Motor neuron (in vitro differentiated cells): ENCODE measurements around the gene MAD1L1. TPM values are rescaled to one million over a fixed set of nuclear protein-coding genes. Genes with fewer than 3 reads are reported as not detected.

Source experiments
- ATAC-seq, 8 experiments: fragments of 200-7000 bp; cut with Tn5 transposase; replicated peaks in 6 of 8; 2 replicates each; pipeline ENCODE4 v1.8.0; 2021; ENCODE audit warnings: mild to moderate bottlenecking in 8 of 8, moderate library complexity in 8 of 8
- H3K27ac ChIP-seq, 2 donors: fragments of 250-450 bp; sonication (Bioruptor Pico); 2 replicates each; pipeline ENCODE4 v1.9.0; 2021; ENCODE audit warnings: antibody characterized with exemption in 2 of 2, mild to moderate bottlenecking in 2 of 2, moderate library complexity in 1 of 2
- H3K4me1 ChIP-seq, 2 donors: fragments of 250-450 bp; sonication (Bioruptor Pico); replicated peaks in 1 of 2; 2 replicates each; pipeline ENCODE4 v1.6.1; 2021; ENCODE audit warnings: antibody characterized with exemption in 2 of 2, mild to moderate bottlenecking in 2 of 2, moderate library complexity in 1 of 2
- H3K4me3 ChIP-seq, 5 donors: fragments of 250-450 bp; sonication (Bioruptor Pico); 2 replicates each; pipeline ENCODE4 v1.9.0; 2021; ENCODE audit warnings: antibody characterized with exemption in 5 of 5, mild to moderate bottlenecking in 5 of 5, moderate library complexity in 4 of 5
- WGBS, 10 experiments: fragments of 450-650 bp; shearing (Covaris generic); methylation state at CpG; one replicate each; pipeline ENCODE4 v1.0.0; 2022; 5-methylcytosine and 5-hydroxymethylcytosine counted together
- in situ Hi-C, 9 experiments: fragments of 400-800 bp; cut with MboI; loops; one replicate each; pipeline ENCODE4 v1.15.0; 2021; ENCODE audit warnings: low sequenced_read_pairs in 9 of 9, low pct_unique_long_range_greater_than_20kb in 2 of 9; ENCODE audit not compliant: unreplicated experiment in 9 of 9
- total RNA-seq, 8 experiments: library from RNA; unstranded; fragments of 300-600 nt; gene quantifications; 2 replicates each; pipeline versions ENCODE4 v1.2.3 to v1.2.4, GENCODE V29; 2022

Gene MAD1L1
- total RNA-seq, 8 experiments from 2014 or later = 24.0 to 68.8 (median 32.4) TPM

DNA sequence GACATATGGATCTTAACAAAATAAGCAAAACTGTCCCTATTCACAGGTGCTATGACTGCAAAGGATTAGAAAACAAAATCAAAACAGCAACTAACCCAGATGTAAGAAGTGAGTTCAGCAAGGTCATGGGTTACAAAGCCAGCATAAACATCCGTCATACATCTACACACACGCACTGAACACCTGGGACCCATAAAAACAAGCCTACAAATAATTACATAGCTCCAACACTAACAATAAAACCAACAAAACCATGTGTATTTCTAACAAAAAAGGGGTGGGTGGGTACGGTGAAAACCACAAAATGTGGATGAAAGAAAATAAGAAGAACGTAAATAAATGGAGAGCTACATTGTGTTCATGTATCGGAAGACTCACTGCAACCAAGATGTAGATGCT is 305.8 kb downstream of the MAD1L1 start:
- no peak for ATAC-seq
- 72 to 100% (median 84%) methylated on average over 2 to 5 of the region's 5 CpGs; no CpG with 5 or more reads in 3 of the 10 experiments for WGBS, 10 experiments
- Histone ChIP-seq H3K4me3 (no peak overlapping the region), H3K27ac (no peak overlapping the region), H3K4me1 (peaks cover 17 to 18% of the 10 kb centered on the region in 2 donors)
- in situ Hi-C loops = no loop called here

DNA sequence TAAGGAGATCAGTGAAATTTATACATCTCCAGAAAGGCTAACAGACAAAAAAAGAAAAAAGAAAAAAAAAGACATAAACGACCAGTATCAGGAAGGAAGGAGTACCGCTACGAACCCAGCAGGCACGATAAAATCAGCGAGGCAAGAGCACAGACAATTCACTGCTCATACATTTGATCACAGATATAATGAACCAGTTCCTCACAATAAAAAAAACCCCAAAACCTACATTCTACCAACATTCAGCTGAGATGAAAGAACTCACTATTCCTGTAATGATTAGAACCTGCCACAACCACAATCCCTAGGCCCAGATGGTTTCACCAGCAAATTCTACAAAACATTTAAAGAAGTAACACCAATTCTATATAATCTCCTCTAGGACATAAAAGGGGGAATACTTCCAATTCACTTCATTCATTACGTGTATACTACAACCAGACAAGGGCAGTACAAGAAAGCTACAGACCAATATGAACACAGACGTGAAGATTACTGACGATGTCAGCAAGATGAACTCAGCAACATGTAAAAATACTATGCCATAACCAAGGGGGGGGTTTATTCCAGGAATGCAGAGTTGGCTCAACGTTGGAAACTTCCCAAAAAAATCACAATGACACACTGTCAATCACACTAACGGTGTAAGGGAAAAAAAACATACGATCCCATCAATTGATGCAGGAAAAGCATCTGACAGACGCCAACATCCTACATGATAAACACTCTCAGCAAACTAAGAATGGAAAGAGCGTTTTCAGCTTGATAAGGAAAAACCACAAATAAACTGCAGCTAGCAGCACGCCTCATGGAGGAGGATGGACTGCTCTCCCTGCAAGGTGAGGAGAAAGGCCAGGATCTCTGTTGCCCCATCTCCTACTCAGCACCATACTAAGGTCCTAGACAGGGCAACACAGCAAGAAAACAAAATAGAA is 306.5 kb downstream of the MAD1L1 start:
- WGBS, 10 experiments = 71 to 93% (median 87%) methylated on average over 6 to 12 of the region's 14 CpGs
- Histone ChIP-seq H3K27ac (no peak overlapping the region), H3K4me1 (peaks cover 17 to 18% of the 10 kb centered on the region in 2 donors), H3K4me3 (no peak overlapping the region)
- ATAC-seq = no peak
- in situ Hi-C loops = no loop called here

DNA sequence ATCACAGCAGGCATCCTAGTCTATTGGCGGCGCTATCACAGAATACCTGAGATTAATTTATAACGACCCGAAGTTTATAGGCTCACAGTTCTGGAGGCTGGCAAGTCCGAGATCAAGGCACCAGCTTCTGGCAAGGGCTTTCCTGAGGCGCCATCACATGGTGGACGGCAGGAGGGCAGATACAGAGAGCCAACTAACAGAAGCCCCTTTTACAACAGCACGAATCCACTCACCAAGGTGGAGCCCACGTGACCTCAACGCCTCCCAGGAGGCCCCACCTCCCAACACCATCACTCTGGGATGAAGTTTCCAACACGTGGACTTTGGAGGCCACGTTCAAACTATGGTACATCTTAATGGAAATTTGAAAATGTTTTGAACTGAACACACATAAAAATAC is 307.4 kb downstream of the MAD1L1 start:
- 67 to 100% (median 87%) methylated on average over 1 to 11 of the region's 12 CpGs for WGBS, 10 experiments
- no peak for ATAC-seq
- no peak overlapping the region for H3K27ac ChIP-seq
- H3K4me1 ChIP-seq = peaks cover 17 to 18% of the 10 kb centered on the region in 2 donors
- H3K4me3 ChIP-seq = no peak overlapping the region
- in situ Hi-C loops = no loop called here

DNA sequence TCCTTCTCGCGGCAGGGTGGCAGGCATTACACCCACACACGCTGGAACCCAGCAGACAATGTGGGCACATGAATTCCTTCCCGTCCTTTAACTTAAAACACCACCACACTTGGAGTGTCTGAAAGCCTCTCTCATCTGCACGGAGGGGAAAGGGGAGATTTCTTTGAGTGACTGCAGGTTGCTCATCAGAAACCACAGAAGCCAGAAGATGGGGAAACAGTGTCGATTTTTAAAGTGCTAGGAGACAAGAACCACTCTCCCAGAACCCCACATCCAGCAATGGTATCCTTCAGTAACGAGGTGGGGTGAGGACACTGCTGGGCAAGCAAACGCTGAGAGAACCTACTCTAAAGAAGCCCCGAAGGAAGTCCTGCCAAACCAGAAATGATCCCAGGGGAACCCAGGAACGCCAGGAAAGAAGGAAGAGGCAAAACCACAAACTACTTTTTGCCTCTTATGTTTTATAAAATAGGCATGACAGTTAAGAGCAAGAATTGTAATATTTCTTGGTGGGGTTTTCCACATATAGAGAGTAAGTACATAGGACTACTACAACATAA is 308.4 kb downstream of the MAD1L1 start:
- Histone ChIP-seq H3K4me3 (no peak overlapping the region), H3K4me1 (peaks cover 18 to 20% of the 10 kb centered on the region in 2 donors), H3K27ac (no peak overlapping the region)
- in situ Hi-C loops = no loop called here
- ATAC-seq = no peak
- WGBS, 10 experiments = 53 to 98% (median 85%) methylated on average over 1 to 9 of the region's 10 CpGs

DNA sequence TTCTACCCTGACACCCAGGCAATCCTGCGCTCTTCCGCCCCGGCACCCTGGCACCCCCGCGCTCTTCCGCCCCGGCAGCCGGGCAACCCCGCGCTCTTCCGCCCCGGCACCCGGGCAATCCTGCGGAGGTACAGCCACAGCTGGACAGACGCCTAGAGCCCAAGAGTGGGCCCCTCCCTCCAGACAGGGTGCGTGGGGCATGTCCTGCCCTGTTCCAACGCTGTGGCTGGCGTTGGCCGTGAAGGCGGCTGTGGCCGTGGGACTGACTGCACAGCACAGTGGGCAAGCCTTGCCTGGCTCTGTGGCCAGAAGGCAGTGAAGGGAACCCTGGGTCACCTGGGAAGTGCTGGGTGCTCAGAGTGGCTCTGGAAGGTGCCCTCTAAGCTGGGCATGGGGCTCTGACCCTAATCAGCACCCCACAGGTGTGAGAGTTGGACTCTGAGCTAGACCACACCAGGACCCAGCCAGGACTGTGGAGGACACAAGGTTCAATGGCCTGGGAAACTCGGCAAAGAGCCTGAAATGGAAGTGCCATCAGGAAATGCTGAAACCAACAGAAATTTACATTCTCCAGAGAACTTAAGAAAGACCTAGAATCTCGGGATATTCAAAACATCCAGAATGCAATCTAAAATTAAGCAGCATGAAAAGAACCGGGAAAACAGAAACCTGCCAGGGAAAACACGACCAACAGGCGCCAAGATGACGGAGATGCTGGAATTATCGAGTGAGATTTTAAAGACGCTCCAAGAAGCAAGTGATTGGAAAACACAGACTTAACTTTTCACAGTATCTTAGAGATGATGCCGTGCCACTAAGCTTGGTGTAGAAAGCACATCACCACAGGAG is 309.1 kb downstream of the MAD1L1 start:
- WGBS, 10 experiments = 83 to 98% (median 93%) methylated on average over 1 to 9 of the region's 30 CpGs; no CpG with 5 or more reads in 1 of the 10 experiments
- no peak for ATAC-seq
- no peak overlapping the region for H3K27ac ChIP-seq

DNA sequence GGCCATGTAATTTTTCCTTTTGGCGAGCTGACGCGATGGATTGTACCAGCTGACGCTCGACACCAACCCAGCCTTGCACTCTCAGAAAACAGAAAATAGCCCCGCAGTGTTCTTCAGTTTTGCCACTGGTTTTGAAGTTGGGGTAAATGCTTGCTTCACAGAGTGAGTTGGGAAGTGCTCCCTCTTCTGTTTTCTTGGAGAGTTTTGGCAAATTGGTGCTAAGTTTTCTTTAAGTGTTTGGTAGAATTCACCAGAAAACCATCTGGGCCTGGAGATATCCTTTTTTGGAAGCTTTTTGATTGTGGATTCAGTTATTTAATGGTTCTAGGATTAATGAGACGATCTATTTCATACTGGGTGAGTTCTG is 309.9 kb downstream of the MAD1L1 start:
- no peak overlapping the region for H3K27ac ChIP-seq
- H3K4me3 ChIP-seq = no peak overlapping the region
- in situ Hi-C loops = no loop called here
- peaks cover 18 to 20% of the 10 kb centered on the region in 2 donors for H3K4me1 ChIP-seq
- 80 to 100% (median 99%) methylated on average over 1 to 7 of the region's 7 CpGs; no CpG with 5 or more reads in 2 of the 10 experiments for WGBS, 10 experiments
- ATAC-seq = no peak

More for the DNA sequence above, 309.1 kb downstream of the MAD1L1 start:
- in situ Hi-C loops = no loop called here
- no peak overlapping the region for H3K4me3 ChIP-seq
- H3K4me1 ChIP-seq = peaks cover 18 to 21% of the 10 kb centered on the region in 2 donors

DNA sequence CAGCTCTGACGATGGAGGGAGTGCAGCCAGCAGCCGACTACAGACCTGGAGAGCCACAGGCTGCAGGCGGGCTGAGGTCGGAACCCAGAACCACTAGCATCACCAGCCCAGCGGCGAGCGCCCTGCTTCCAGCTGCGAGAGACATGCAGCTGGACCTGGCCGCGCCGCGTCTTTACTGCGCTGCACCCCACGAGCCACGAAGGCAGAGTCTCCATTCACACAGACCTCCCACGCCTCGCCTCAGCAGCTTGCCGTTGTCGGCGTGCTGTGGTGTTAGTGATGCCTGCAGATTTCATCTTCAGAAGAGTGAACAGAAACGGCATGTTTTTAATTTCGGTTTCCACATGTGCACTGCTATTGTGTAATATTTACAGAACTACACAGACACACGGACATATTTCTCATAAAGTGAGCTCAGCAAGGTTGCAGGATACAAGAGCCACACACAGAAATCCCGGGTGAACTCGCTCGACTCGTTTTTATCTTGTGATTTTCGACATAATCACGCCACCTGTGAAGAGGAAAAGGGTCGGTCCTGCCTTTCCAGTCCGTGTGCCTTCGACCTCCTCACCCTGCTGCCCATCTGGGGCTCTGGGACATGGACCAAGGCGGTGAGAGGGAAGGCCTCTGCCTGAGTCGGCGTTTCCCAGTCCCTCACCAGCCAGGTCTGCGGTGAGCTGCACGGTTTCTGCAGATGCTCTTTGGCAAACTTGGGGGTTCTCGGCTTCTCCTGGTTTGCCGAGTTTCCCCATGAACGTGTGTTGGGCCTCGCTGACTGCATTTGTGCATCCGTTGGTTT is 310.5 kb downstream of the MAD1L1 start:
- peak in 1 of 8 experiments; percentile 23 for ATAC-seq
- in situ Hi-C loops = no loop called here
- 23 to 95% (median 86%) methylated on average over 4 to 32 of the region's 42 CpGs; no CpG with 5 or more reads in 1 of the 10 experiments for WGBS, 10 experiments
- Histone ChIP-seq H3K4me3 (no peak overlapping the region), H3K4me1 (peaks cover 12 to 14% of the 10 kb centered on the region in 2 donors), H3K27ac (no peak overlapping the region)

DNA sequence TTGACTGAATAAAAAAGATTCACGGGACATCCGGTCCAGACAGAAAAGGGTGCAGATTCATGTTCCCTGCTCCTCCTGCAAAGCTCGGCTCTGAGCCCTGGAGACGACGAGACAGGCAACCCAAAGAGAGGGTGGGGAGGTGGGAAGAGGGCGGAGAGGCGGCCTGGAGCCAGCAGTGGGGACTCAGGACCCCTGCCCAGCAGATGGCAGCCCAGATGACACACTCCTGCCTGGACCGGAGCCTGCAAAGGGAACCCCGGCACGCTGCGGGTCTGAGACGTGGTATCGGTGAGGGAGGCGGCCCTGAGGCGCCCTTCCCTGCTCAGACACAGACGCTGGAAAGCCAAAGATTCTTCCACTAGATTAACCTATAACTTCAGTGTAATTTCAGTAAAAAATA is 311.9 kb downstream of the MAD1L1 start:
- Histone ChIP-seq H3K4me3 (no peak overlapping the region), H3K27ac (no peak overlapping the region), H3K4me1 (peaks cover 0 to 4% of the 10 kb centered on the region in 2 donors)
- 40 to 89% (median 67%) methylated on average over 2 to 9 of the region's 16 CpGs; no CpG with 5 or more reads in 6 of the 10 experiments for WGBS, 10 experiments
- ATAC-seq = peak in 2 of 8 experiments; percentile 30 to 36
- in situ Hi-C loops = no loop called here

DNA sequence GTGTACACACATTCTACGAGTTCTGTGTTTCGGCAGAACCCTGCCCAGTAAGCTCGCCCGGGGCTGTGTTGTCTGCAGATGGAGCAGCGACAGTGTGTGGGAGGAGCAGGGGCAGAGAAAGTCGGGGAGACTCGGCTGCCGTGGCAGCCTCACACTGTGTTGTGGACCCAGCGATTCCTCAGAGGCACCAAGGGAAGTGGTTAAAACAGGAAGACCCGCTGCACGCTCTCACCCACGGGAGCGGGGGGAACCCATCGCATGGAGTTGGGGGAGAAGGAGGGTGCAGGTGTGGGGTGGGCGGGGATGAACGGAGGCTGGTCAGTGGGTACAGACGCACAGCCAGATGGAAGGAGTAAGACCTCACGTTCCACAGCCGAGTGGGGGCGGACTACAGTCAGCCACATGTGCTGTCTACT is 312.5 kb downstream of the MAD1L1 start:
- 88 to 95% (median 92%) methylated on average over 2 to 8 of the region's 20 CpGs; no CpG with 5 or more reads in 6 of the 10 experiments for WGBS, 10 experiments
- Histone ChIP-seq H3K4me1 (peaks cover 0 to 4% of the 10 kb centered on the region in 2 donors), H3K27ac (no peak overlapping the region), H3K4me3 (no peak overlapping the region)
- in situ Hi-C loops = no loop called here
- peak in 2 of 8 experiments; percentile 11 to 48 for ATAC-seq

DNA sequence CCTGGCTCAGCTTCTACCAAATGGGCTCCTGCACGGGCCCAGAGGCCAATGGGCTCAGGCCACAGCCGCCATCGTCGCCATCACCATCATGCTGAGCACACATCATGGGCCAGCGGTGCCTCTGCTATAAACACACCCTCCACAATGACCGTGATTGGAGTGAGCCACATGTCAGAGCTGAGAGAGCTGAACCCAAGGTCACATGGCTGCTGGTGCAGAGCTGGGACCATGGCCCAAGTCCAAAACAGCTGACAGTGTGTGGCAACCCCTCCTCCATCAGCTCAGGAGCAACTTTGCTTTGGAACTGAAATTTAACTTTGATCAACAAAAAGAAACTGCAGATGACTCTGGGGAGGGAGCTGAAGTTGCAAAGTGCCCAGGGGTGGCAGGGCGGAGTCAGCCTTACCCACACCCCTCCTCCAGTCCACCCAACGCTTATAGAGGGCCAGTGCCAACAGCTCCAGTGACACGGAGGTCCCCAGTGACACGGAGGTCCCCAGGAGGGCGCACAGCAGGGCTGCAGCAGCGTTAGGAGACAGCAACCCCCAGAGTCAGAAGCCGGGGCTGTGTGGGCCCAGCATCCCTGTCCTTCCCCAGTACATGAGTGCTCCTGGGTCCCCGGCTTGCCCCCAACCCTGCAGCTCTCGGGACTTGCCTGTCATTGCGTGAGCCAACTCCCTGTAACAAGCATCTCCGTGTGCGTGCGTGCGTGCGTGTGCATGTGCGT is 313.0 kb downstream of the MAD1L1 start:
- no peak overlapping the region for H3K4me3 ChIP-seq
- 34 to 100% (median 87%) methylated on average over 1 to 12 of the region's 22 CpGs; no CpG with 5 or more reads in 1 of the 10 experiments for WGBS, 10 experiments
- H3K4me1 ChIP-seq = peaks cover under 1 to 7% of the 10 kb centered on the region in 2 donors
- in situ Hi-C loops = no loop called here
- no peak overlapping the region for H3K27ac ChIP-seq
- peak in 7 of 8 experiments; percentile 18 to 84 (median 73) for ATAC-seq

DNA sequence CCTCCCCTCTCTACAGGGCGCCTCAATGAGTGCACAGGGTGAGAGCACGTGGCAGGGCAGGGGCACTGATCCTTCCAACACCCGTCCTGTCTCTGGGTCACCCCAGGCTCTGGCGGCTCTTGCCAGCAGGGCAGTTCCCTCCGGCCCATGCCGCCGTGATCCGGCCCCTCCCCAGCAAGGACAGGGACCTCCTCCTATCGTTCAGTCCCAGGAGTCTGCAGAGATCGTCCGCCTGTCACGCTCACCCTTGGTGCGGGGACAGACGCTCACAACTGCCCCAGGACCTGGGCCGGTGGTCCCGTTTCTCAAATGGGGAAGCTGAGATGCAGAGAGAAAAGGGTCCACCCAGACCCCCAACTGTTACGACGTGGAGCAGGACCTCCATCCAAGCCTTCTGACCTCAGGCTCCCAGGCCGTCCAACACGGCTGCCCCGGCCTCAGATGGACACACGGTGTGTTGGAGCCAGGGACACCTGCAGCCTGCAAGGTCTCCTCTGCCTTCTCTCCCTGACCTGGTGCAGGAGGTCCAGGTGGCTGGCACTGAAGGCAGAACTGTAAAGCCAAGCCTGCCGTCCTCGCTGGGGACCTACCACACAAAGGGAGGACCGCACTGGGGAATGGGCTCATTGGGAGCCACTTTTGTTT is 313.7 kb downstream of the MAD1L1 start:
- no peak overlapping the region for H3K4me3 ChIP-seq
- no peak overlapping the region for H3K27ac ChIP-seq
- 100% methylated on average over 1 to 4 of the region's 25 CpGs; no CpG with 5 or more reads in 8 of the 10 experiments for WGBS, 10 experiments
- H3K4me1 ChIP-seq = peaks cover 7 to 14% of the 10 kb centered on the region in 2 donors
- in situ Hi-C loops = no loop called here
- no peak for ATAC-seq
